Esophagus muscularis mucosa (tissue), 4 donors: ENCODE measurements around the gene IWS1. TPM values are rescaled to one million over a fixed set of nuclear protein-coding genes. Genes with fewer than 3 reads are reported as not detected.
"Not testable (repeated sequence)": the region's sequence is repeated elsewhere in the genome, so short reads cannot be mapped to it uniquely, and the experiment has no call there.

Experiments
- DNase-seq: peaks from one replicate; pipeline ENCODE4 v3.0.0-alpha.2; 2017; ENCODE audit errors: extremely low spot score
- H3K27ac ChIP-seq, 4 donors: fragments of 200-600 bp; sonication (generic); replicated peaks in 1 of 4; 1 replicate in 3 of 4; 2 replicates in 1 of 4; pipeline ENCODE4 v1.5.1; 2016 to 2019; ENCODE audit warnings: mild to moderate bottlenecking in 1 of 4
- H3K27me3 ChIP-seq, 4 donors: fragments of 200-600 bp; sonication (generic); one replicate each; pipeline versions ENCODE4 v1.5.1 to v1.6.0; 2016 to 2019
- H3K36me3 ChIP-seq, 4 donors: fragments of 200-600 bp; sonication (generic); one replicate each; pipeline ENCODE4 v1.5.1; 2016 to 2019
- H3K4me1 ChIP-seq, 4 donors: fragments of 200-600 bp; sonication (generic); one replicate each; pipeline ENCODE4 v1.5.1; 2016 to 2019
- H3K4me3 ChIP-seq, 4 donors: fragments of 200-600 bp; sonication (generic); 1 replicate in 2 of 4; 2 replicates in 2 of 4; pipeline ENCODE4 v1.5.1; 2016 to 2019; ENCODE audit warnings: mild to moderate bottlenecking in 4 of 4, moderate library complexity in 1 of 4
- H3K9me3 ChIP-seq, 4 donors: fragments of 200-600 bp; sonication (generic); 1 replicate in 3 of 4; 2 replicates in 1 of 4; pipeline ENCODE4 v1.5.1; 2016 to 2019
- EP300 ChIP-seq: sonication (generic); formaldehyde crosslinking; IDR thresholded peaks from one replicate; pipeline ENCODE4 v1.6.1; 2017; ENCODE audit warnings: antibody characterized with exemption
- POLR2A ChIP-seq: fragments of 450-650 bp; IDR thresholded peaks from one replicate; pipeline ENCODE4 v1.6.1; 2017; ENCODE audit warnings: antibody characterized with exemption, moderate library complexity, mild to moderate bottlenecking, low read depth
- POLR2AphosphoS5 ChIP-seq, 2 donors: sonication (generic); formaldehyde crosslinking; IDR thresholded peaks; one replicate each; pipeline ENCODE4 v1.6.1; 2017; ENCODE audit warnings: antibody characterized with exemption in 2 of 2
- WGBS: methylation state at CpG from one replicate; pipeline ENCODE4 v1.1.5; 2018; 5-methylcytosine and 5-hydroxymethylcytosine counted together
- intact Hi-C: fragments of 100-400 bp; cut with DNase I; formaldehyde crosslinking; loops from one replicate; pipeline ENCODE4 v1.15.1; 2023
- total RNA-seq, 4 donors: library from RNA; depleted of rRNA; stranded (reverse); fragments of >200 nt; gene quantifications; one replicate each; pipeline versions ENCODE4 v1.1.0 to v1.2.1, GENCODE V29; 2016
- TF ChIP-seq, protein P1 (sequence below), 3 experiments: fragments of 200-600 bp in 2 of 3; fragments of 450-650 bp in 1 of 3; sonication (generic) in 2 of 3; IDR thresholded peaks; one replicate each; pipeline ENCODE4 v1.5.1; 2017 to 2019; ENCODE audit warnings: antibody characterized with exemption in 3 of 3, mild to moderate bottlenecking in 2 of 3, moderate library complexity in 1 of 3

Gene IWS1
- total RNA-seq, 4 donors from 2014 or later = 32.6 to 38.1 (median 34.7) TPM

GRCh38 chr2:127551221-127551930 is 25.1 kb upstream of the IWS1 start:
- Histone ChIP-seq H3K4me3 (no peak overlapping the region), H3K36me3 (no peaks in the 10 kb centered on the region), H3K9me3 (peaks cover 0 to 4% (median under 1%) of the 10 kb centered on the region in 4 donors), H3K27ac (no peak overlapping the region), H3K27me3 (no peaks in the 10 kb centered on the region), H3K4me1 (no peaks in the 10 kb centered on the region)
- WGBS = 81% methylated on average over 7 of the region's 7 CpGs
- intact Hi-C loops = no loop called here
- DNase-seq = no peak
- no peak for TF ChIP-seq POLR2AphosphoS5 (IDR thresholded peaks at IDR 0.05)
- no peak for TF ChIP-seq EP300
- TF ChIP-seq POLR2A = no peak
- TF ChIP-seq, protein P1, sequence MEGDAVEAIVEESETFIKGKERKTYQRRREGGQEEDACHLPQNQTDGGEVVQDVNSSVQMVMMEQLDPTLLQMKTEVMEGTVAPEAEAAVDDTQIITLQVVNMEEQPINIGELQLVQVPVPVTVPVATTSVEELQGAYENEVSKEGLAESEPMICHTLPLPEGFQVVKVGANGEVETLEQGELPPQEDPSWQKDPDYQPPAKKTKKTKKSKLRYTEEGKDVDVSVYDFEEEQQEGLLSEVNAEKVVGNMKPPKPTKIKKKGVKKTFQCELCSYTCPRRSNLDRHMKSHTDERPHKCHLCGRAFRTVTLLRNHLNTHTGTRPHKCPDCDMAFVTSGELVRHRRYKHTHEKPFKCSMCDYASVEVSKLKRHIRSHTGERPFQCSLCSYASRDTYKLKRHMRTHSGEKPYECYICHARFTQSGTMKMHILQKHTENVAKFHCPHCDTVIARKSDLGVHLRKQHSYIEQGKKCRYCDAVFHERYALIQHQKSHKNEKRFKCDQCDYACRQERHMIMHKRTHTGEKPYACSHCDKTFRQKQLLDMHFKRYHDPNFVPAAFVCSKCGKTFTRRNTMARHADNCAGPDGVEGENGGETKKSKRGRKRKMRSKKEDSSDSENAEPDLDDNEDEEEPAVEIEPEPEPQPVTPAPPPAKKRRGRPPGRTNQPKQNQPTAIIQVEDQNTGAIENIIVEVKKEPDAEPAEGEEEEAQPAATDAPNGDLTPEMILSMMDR (IDR thresholded peaks at IDR 0.05) = no peak

GRCh38 chr2:127546797-127547196 is 20.5 kb upstream of the IWS1 start:
- 81% methylated on average over 3 of the region's 3 CpGs for WGBS
- H3K36me3 ChIP-seq = no peaks in the 10 kb centered on the region

DNA sequence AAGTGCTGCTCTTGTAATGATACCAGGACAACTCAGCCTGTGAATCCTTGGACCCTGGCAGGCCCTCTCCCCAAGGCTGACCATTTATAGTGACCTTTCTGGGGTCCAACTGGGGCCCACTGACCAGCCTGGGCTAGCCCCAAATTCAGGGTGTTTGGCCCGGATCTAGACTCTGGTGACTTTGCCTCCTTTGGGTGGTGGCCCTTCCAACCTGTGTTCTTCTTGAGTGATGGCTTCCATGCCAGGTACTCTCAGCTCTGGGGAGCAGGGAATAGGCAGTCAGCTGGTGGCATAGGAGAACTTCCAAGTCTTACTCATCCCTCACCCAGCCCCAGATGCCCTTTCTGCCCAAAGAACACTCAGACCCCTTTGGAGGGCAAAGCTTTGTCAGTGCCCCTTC is 19.5 kb upstream of the IWS1 start:
- Histone ChIP-seq H3K9me3 (no peaks in the 10 kb centered on the region), H3K27ac (no peak overlapping the region), H3K4me3 (no peak overlapping the region), H3K36me3 (no peaks in the 10 kb centered on the region), H3K27me3 (peaks cover 0 to 3% (median 0%) of the 10 kb centered on the region in 4 donors), H3K4me1 (peaks cover 0 to 3% (median 0%) of the 10 kb centered on the region in 4 donors)
- DNase-seq = no peak
- TF ChIP-seq EP300 = no peak
- no CpG with 5 or more reads among the region's 1 CpG for WGBS
- intact Hi-C loops = no loop called here

More at GRCh38 chr2:127546797-127547196, 20.5 kb upstream of the IWS1 start:
- H3K4me3 ChIP-seq = no peak overlapping the region
- H3K4me1 ChIP-seq = peaks cover 0 to under 1% (median 0%) of the 10 kb centered on the region in 4 donors
- intact Hi-C loops = no loop called here
- H3K27me3 ChIP-seq = peaks cover 0 to 3% (median 0%) of the 10 kb centered on the region in 4 donors
- TF ChIP-seq, protein P1 (IDR thresholded peaks at IDR 0.05) = no peak
- no peak for TF ChIP-seq EP300
- no peak for TF ChIP-seq POLR2AphosphoS5 (IDR thresholded peaks at IDR 0.05)
- TF ChIP-seq POLR2A = no peak
- H3K27ac ChIP-seq = no peak overlapping the region
- DNase-seq = no peak
- no peaks in the 10 kb centered on the region for H3K9me3 ChIP-seq

DNA sequence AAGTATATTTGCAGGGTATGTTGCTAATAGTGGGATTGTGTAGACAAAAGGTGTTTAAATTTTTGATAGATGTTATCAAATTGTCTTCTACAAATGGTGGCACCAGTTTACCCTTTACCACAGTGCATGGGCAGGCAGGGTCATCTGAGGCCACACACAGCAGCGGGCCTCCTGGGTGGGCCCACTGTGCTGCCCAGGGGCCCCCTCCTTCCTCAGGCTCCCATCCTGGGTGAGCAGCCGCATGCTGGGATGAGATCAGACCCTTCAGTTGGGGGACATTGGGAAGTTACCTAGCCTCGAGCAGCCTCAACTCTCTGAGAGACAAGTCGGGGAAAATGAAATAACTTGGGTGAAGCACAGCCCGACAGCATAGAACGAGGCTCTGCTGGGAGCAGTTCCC is 18.9 kb upstream of the IWS1 start:
- no peaks in the 10 kb centered on the region for H3K9me3 ChIP-seq
- no peak overlapping the region for H3K27ac ChIP-seq
- H3K27me3 ChIP-seq = peaks cover 0 to 3% (median 0%) of the 10 kb centered on the region in 4 donors
- DNase-seq = no peak
- TF ChIP-seq EP300 (no peak), POLR2AphosphoS5 (IDR thresholded peaks at IDR 0.05) (no peak), POLR2A (no peak)
- TF ChIP-seq, protein P1 (IDR thresholded peaks at IDR 0.05) = no peak
- WGBS = 53% methylated on average over 6 of the region's 6 CpGs
- intact Hi-C loops = no loop called here
- no peaks in the 10 kb centered on the region for H3K36me3 ChIP-seq
- peaks cover 0 to 3% (median 0%) of the 10 kb centered on the region in 4 donors for H3K4me1 ChIP-seq
- H3K4me3 ChIP-seq = no peak overlapping the region

DNA sequence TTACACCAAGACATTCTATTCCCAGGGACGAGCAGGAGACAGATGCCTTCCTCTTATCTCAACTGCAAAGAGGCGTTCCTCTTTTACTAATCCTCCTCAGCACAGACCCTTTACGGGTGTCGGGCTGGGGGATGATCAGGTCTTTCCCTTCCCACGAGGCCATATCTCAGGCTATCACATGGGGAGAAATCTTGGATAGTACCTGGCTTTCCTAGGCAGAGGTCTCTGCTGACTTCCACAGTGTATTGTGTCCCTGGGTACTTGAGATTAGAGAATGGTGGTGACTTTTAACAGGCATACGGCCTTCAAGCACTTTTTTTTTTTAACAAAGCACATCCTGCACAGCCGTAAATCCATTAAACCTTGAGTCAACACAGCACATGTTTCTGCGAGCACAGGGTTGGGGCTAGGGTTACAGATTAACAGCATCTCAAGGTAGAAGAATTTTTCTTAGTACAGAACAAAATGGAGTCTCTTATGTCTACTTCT is 16.8 kb upstream of the IWS1 start:
- H3K36me3 ChIP-seq, H3K9me3 ChIP-seq, intact Hi-C loops, H3K27ac ChIP-seq, H3K27me3 ChIP-seq, H3K4me3 ChIP-seq, H3K4me1 ChIP-seq, DNase-seq: not testable (repeated sequence)
- 66% methylated on average over 8 of the region's 8 CpGs for WGBS
